ENCODE results near the gene CATSPERD.

DNA sequence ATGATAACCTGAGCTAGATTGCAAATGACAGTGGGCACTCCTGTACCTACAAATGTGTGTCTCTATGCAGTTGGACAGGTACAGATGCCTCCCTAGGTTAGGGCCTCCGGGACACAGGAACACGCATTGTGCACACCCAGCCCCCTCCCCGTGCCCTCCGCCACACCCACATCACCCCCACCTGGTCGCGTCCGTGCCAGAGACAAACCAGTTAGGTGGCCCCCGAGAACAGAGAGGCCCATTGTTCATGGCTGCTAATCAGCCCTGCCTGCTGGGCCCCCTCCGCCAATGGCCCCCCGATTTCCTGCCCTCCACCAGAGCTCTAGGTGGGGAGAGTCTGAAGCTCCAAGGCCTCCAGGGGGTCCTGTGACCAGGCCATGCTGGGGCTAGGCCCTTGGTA lies 98.2 kb downstream of the CATSPERD start:
- TF ChIP-seq, protein P1, sequence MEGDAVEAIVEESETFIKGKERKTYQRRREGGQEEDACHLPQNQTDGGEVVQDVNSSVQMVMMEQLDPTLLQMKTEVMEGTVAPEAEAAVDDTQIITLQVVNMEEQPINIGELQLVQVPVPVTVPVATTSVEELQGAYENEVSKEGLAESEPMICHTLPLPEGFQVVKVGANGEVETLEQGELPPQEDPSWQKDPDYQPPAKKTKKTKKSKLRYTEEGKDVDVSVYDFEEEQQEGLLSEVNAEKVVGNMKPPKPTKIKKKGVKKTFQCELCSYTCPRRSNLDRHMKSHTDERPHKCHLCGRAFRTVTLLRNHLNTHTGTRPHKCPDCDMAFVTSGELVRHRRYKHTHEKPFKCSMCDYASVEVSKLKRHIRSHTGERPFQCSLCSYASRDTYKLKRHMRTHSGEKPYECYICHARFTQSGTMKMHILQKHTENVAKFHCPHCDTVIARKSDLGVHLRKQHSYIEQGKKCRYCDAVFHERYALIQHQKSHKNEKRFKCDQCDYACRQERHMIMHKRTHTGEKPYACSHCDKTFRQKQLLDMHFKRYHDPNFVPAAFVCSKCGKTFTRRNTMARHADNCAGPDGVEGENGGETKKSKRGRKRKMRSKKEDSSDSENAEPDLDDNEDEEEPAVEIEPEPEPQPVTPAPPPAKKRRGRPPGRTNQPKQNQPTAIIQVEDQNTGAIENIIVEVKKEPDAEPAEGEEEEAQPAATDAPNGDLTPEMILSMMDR (IDR thresholded peaks at IDR 0.05) = no peak
- no peak for TF ChIP-seq POLR2A (IDR thresholded peaks at IDR 0.05)
